Natural killer cell (primary cell): Measurements from ENCODE around the gene ZPLD1. TPM values are rescaled to one million over a fixed set of nuclear protein-coding genes. Genes with fewer than 3 reads are reported as not detected.

Experiments used
- ATAC-seq, 3 donors: fragments of 150-1000 bp in 2 of 3; fragments of 200-7000 bp in 1 of 3; cut with Tn5 transposase; 1 replicate in 1 of 3; 2 replicates in 2 of 3; pipeline ENCODE4 v1.10.0; 2021; ENCODE audit warnings: mild to moderate bottlenecking in 2 of 3, moderate library complexity in 2 of 3
- DNase-seq, 2 donors: peaks; one replicate each; pipeline versions ENCODE4 v3.0.0 to v3.0.0-alpha.2; 2013 to 2021; ENCODE audit warnings: mixed read lengths in 1 of 2
- H3K27ac ChIP-seq: one replicate; pipeline ENCODE4 v1.5.1; 2013; ENCODE audit warnings: mild to moderate bottlenecking, low read length
- H3K27me3 ChIP-seq: one replicate; pipeline ENCODE4 v1.6.1; 2013; ENCODE audit warnings: low read length; ENCODE audit not compliant: control insufficient read depth, insufficient read depth
- H3K36me3 ChIP-seq: one replicate; pipeline ENCODE4 v1.6.1; 2013; ENCODE audit warnings: low read length; ENCODE audit not compliant: control insufficient read depth, insufficient read depth
- H3K4me1 ChIP-seq: one replicate; pipeline ENCODE4 v1.6.1; 2013; ENCODE audit warnings: low read length; ENCODE audit not compliant: control insufficient read depth, insufficient read depth
- H3K4me3 ChIP-seq: one replicate; pipeline ENCODE4 v1.5.1; 2013; ENCODE audit warnings: low read length
- H3K9me3 ChIP-seq: one replicate; pipeline ENCODE4 v1.6.1; 2013; ENCODE audit warnings: low read length; ENCODE audit not compliant: control insufficient read depth, insufficient read depth
- H3K27ac Mint-ChIP-seq, 2 donors: one replicate each; pipeline ENCODE4 v1.8.0; 2022; ENCODE audit warnings: mild to moderate bottlenecking in 2 of 2, mixed read lengths in 2 of 2, moderate library complexity in 1 of 2
- H3K27me3 Mint-ChIP-seq, 2 donors: one replicate each; pipeline ENCODE4 v1.8.0; 2022; ENCODE audit warnings: low read depth in 2 of 2, mixed read lengths in 2 of 2
- H3K36me3 Mint-ChIP-seq: one replicate; pipeline ENCODE4 v1.8.0; 2022; ENCODE audit warnings: mixed read lengths
- H3K4me1 Mint-ChIP-seq, 2 donors: one replicate each; pipeline ENCODE4 v1.8.0; 2022; ENCODE audit warnings: mixed read lengths in 2 of 2
- H3K4me3 Mint-ChIP-seq: one replicate; pipeline ENCODE4 v1.8.0; 2022; ENCODE audit warnings: mild to moderate bottlenecking, moderate library complexity, mixed read lengths
- H3K9me3 Mint-ChIP-seq, 2 donors: one replicate each; pipeline ENCODE4 v1.8.0; 2022; ENCODE audit warnings: mixed read lengths in 2 of 2
- WGBS: methylation state at CpG from one replicate; pipeline ENCODE4 v1.1.7; 2013; ENCODE audit warnings: missing lambda C conversion rate; ENCODE audit not compliant: insufficient coverage; 5-methylcytosine and 5-hydroxymethylcytosine counted together
- intact Hi-C: fragments of 100-400 bp; cut with micrococcal nuclease; formaldehyde crosslinking; loops from one replicate; pipeline ENCODE4 v1.14.2; 2022
- total RNA-seq, 4 donors: library from RNA; stranded (reverse); fragments of 120-200 nt in 1 of 4; gene quantifications; one replicate each; pipeline versions ENCODE4 v1.2.3 to v1.2.4, GENCODE V29; 2013 to 2022
- TF ChIP-seq, protein P1 (sequence below): fragments of 200-600 bp; IDR thresholded peaks from one replicate; pipeline ENCODE4 v1.8.0; 2022; ENCODE audit warnings: antibody characterized with exemption

The ZPLD1 gene
- total RNA-seq, 3 donors from 2014 or later (not counting 1 experiment from before 2014, with no cell fraction given), result not detected

DNA sequence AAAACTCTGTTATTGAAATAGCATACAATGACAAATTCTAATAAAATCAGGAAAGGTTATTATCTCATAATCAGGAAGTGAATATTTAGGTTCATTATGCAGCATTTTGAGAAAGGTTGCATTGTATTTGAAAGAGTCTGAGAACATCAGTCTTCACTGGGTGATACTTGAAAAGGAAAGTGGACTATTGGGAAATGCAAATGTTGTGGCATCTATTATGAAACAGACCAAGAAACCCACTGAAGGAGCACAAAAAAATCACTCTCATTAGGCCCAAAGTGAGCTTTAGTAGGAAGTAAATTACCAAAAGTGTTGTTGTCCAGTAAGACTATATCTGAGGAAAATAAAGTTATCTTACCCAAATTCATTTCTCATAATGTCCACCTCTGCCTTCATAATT lies 90.8 kb downstream of the ZPLD1 start:
- TF ChIP-seq, protein P1, sequence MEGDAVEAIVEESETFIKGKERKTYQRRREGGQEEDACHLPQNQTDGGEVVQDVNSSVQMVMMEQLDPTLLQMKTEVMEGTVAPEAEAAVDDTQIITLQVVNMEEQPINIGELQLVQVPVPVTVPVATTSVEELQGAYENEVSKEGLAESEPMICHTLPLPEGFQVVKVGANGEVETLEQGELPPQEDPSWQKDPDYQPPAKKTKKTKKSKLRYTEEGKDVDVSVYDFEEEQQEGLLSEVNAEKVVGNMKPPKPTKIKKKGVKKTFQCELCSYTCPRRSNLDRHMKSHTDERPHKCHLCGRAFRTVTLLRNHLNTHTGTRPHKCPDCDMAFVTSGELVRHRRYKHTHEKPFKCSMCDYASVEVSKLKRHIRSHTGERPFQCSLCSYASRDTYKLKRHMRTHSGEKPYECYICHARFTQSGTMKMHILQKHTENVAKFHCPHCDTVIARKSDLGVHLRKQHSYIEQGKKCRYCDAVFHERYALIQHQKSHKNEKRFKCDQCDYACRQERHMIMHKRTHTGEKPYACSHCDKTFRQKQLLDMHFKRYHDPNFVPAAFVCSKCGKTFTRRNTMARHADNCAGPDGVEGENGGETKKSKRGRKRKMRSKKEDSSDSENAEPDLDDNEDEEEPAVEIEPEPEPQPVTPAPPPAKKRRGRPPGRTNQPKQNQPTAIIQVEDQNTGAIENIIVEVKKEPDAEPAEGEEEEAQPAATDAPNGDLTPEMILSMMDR, result no peak
- no peak for ATAC-seq
- Histone ChIP-seq H3K27ac (no peak overlapping the region), H3K9me3 (no peaks in the 10 kb centered on the region), H3K4me1 (no peaks in the 10 kb centered on the region), H3K36me3 (no peaks in the 10 kb centered on the region), H3K4me3 (no peak overlapping the region), H3K27me3 (no peaks in the 10 kb centered on the region)
- no peak overlapping the region for H3K27ac Mint-ChIP-seq
- no peaks in the 10 kb centered on the region for H3K9me3 Mint-ChIP-seq
- no peak for DNase-seq
- peaks cover 0 to 4% of the 10 kb centered on the region in 2 donors for H3K27me3 Mint-ChIP-seq
- no peaks in the 10 kb centered on the region for H3K4me1 Mint-ChIP-seq
- H3K36me3 Mint-ChIP-seq, result no peaks in the 10 kb centered on the region
- intact Hi-C loops, result no loop called here
- H3K4me3 Mint-ChIP-seq, result no peak overlapping the region

DNA sequence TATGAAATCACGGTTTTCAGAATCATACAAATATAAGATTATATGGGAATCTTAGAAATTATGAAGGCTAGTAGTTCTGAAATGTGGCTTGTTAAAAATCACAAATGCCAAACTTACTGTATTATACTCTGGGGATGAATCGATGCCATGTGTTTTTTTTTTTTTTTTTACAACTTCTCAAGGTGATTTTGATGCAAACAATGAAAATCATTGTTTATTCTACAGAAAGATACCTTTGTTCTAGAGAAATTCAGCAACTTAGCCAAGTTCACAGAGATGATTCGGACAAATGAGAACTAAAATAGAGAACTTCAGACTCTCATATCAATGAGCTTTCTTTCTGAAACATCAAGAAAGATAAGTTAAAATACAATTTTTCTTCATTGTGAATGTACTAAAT lies 92.0 kb downstream of the ZPLD1 start:
- no CpG with 5 or more reads among the region's 3 CpGs for WGBS

DNA sequence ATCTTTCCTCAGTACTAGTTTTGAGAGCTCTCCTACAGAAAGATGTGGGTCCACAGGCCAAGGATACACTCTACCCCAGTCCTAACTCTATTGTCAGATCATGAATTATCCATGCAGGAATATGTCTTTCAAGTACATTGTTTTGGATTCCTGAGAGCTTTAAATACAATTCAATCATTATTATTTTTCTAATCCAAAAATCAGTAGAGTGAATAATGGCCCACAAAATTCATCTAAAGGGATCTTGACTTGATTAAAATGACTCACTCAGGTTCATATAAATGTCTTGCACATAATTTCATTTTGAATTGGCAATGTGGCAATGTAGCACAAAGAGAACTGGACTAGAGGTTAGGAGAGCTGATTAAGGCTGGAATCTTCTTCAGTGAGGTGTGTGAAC lies 93.9 kb downstream of the ZPLD1 start:
- H3K4me1 ChIP-seq, result peaks cover 8% of the 10 kb centered on the region
- Mint-ChIP-seq H3K4me3 (no peak overlapping the region), H3K9me3 (no peaks in the 10 kb centered on the region), H3K27ac (no peak overlapping the region), H3K36me3 (no peaks in the 10 kb centered on the region), H3K4me1 (peaks cover 0 to 8% of the 10 kb centered on the region in 2 donors), H3K27me3 (peaks cover 0 to 4% of the 10 kb centered on the region in 2 donors)
- no peaks in the 10 kb centered on the region for H3K36me3 ChIP-seq
- DNase-seq (no peak), ATAC-seq (no peak)
- TF ChIP-seq, protein P1, result no peak
- H3K27ac ChIP-seq, result no peak overlapping the region
- H3K27me3 ChIP-seq, result no peaks in the 10 kb centered on the region
- no peaks in the 10 kb centered on the region for H3K9me3 ChIP-seq
- intact Hi-C loops, result no loop called here
- H3K4me3 ChIP-seq, result no peak overlapping the region

More for the DNA sequence above, 92.0 kb downstream of the ZPLD1 start:
- Mint-ChIP-seq H3K27me3 (peaks cover 0 to 4% of the 10 kb centered on the region in 2 donors), H3K4me1 (no peaks in the 10 kb centered on the region), H3K36me3 (no peaks in the 10 kb centered on the region), H3K4me3 (no peak overlapping the region), H3K9me3 (no peaks in the 10 kb centered on the region), H3K27ac (no peak overlapping the region)
- Histone ChIP-seq H3K36me3 (no peaks in the 10 kb centered on the region), H3K9me3 (no peaks in the 10 kb centered on the region), H3K27me3 (no peaks in the 10 kb centered on the region), H3K27ac (no peak overlapping the region), H3K4me3 (no peak overlapping the region), H3K4me1 (no peaks in the 10 kb centered on the region)
- DNase-seq (no peak), ATAC-seq (no peak)
- intact Hi-C loops, result no loop called here
- TF ChIP-seq, protein P1, result no peak
